PC-3 (cell line): Measurements from ENCODE around the gene GRK3. TPM values are rescaled to one million over a fixed set of nuclear protein-coding genes. Genes with fewer than 3 reads are reported as not detected.
"Not testable (repeated sequence)": the region's sequence is repeated elsewhere in the genome, so short reads cannot be mapped to it uniquely, and the experiment has no call there.

Source experiments
- ATAC-seq: fragments of 200-7000 bp; cut with Tn5 transposase; 2 replicates; pipeline ENCODE4 v1.9.1; 2020; ENCODE audit warnings: mild to moderate bottlenecking, moderate library complexity
- BruUV-seq: library from RNA; stranded (reverse); fragments of 400-500 nt; replicated peaks from 2 replicates; lab custom pipeline; 2021; lab: Mats Ljungman, UMichigan
- CTCF ChIA-PET: fragments of 300-600 bp; sonication (Branson Sonifier 250); formaldehyde crosslinking; loops from one replicate; lab custom pipeline; 2022; ENCODE audit warnings: antibody characterized with exemption; lab: Charles Lee
- POLR2A ChIA-PET: fragments of 300-600 bp; sonication (Branson Sonifier 250); formaldehyde crosslinking; loops from one replicate; lab custom pipeline; 2022; ENCODE audit warnings: antibody characterized with exemption; ENCODE audit not compliant: unreplicated experiment; lab: Charles Lee
- DNase-seq: peaks from one replicate; pipeline ENCODE4 v3.0.0-alpha.2; 2015
- H2AFZ ChIP-seq: fragments of 300-600 bp; sonication (generic); 2 replicates; pipeline ENCODE4 v1.6.0; 2016; ENCODE audit warnings: antibody characterized with exemption, low read length
- H3F3A ChIP-seq: fragments of 300-600 bp; sonication (generic); one replicate; pipeline ENCODE4 v1.6.0; 2017; ENCODE audit warnings: antibody characterized with exemption, low read length, control low read depth, mild to moderate bottlenecking; ENCODE audit not compliant: unreplicated experiment
- H3K27ac ChIP-seq: fragments of 300-600 bp; sonication (generic); 2 replicates; pipeline ENCODE4 v1.5.1; 2016; ENCODE audit warnings: mild to moderate bottlenecking, low read length
- H3K27me3 ChIP-seq: fragments of 300-600 bp; sonication (generic); 2 replicates; pipeline ENCODE4 v1.6.1; 2016; ENCODE audit warnings: low read length, mixed read lengths
- H3K36me3 ChIP-seq: fragments of 300-600 bp; sonication (generic); 2 replicates; pipeline ENCODE4 v1.6.1; 2016; ENCODE audit warnings: low read depth, mixed run types, low read length, mixed read lengths
- H3K4me1 ChIP-seq: fragments of 300-600 bp; sonication (generic); 2 replicates; pipeline ENCODE4 v1.5.1; 2016; ENCODE audit warnings: low read length; ENCODE audit not compliant: insufficient read depth
- H3K4me2 ChIP-seq: fragments of 300-600 bp; sonication (generic); 2 replicates; pipeline ENCODE4 v1.6.0; 2016; ENCODE audit warnings: low read length
- H3K4me3 ChIP-seq: fragments of 300-600 bp; sonication (generic); 2 replicates; pipeline ENCODE4 v1.5.1; 2016; ENCODE audit warnings: mild to moderate bottlenecking, low read length, mixed read lengths
- H3K79me2 ChIP-seq: fragments of 300-600 bp; sonication (generic); 2 replicates; pipeline ENCODE4 v1.6.1; 2017; ENCODE audit warnings: low read length, mixed read lengths
- H3K9ac ChIP-seq: fragments of 300-600 bp; sonication (generic); 2 replicates; pipeline ENCODE4 v1.6.0; 2016; ENCODE audit warnings: mild to moderate bottlenecking, low read length
- H3K9me2 ChIP-seq: fragments of 300-600 bp; sonication (generic); replicated peaks from 2 replicates; pipeline ENCODE4 v1.6.1; 2016; ENCODE audit warnings: mixed run types, low read length, mixed read lengths
- H3K9me3 ChIP-seq: fragments of 300-600 bp; sonication (generic); 2 replicates; pipeline ENCODE4 v1.6.1; 2016; ENCODE audit warnings: low read length, mixed read lengths
- H4K20me1 ChIP-seq: fragments of 300-600 bp; sonication (generic); 2 replicates; pipeline ENCODE4 v1.6.1; 2016; ENCODE audit warnings: low read length, mixed read lengths
- CTCF ChIP-seq: fragments of 300-600 bp; sonication (generic); conservative IDR thresholded peaks from 2 replicates; pipeline ENCODE4 v1.5.1; 2017; ENCODE audit warnings: antibody characterized with exemption, low read depth, mild to moderate bottlenecking, low read length
- EZH2 ChIP-seq: fragments of 300-600 bp; sonication (generic); IDR thresholded peaks from one replicate; pipeline ENCODE4 v1.6.1; 2017; ENCODE audit warnings: antibody characterized with exemption, mild to moderate bottlenecking, low read length; ENCODE audit not compliant: unreplicated experiment
- EZH2phosphoT487 ChIP-seq: fragments of 300-600 bp; sonication (generic); IDR thresholded peaks from 2 replicates; pipeline ENCODE4 v1.6.1; 2018; ENCODE audit warnings: mild to moderate bottlenecking, antibody characterized with exemption, low read length, borderline replicate concordance
- intact Hi-C: fragments of 100-400 bp; cut with micrococcal nuclease; formaldehyde crosslinking; loops from 2 replicates; pipeline ENCODE4 v1.9.0; 2023
- total RNA-seq: library from RNA; depleted of rRNA; stranded (reverse); fragments of >200 nt; gene quantifications from 2 replicates; pipeline ENCODE4 v1.2.3, GENCODE V29; 2014

The GRK3 gene
- total RNA-seq, 1 experiment from 2014 or later, result under 0.01 TPM

- H3K4me3 ChIP-seq, H3K9me2 ChIP-seq, H3K79me2 ChIP-seq, H3K27me3 ChIP-seq, H3F3A ChIP-seq, H3K36me3 ChIP-seq, intact Hi-C loops, H3K4me1 ChIP-seq, H2AFZ ChIP-seq, H3K27ac ChIP-seq, BruUV-seq, DNase-seq, ATAC-seq, H3K4me2 ChIP-seq, POLR2A ChIA-PET, H4K20me1 ChIP-seq, H3K9me3 ChIP-seq, H3K9ac ChIP-seq, CTCF ChIA-PET: not testable (repeated sequence)
Observed at GRCh38 chr22:25581452-25581851, 17.0 kb downstream of the GRK3 start.

GRCh38 chr22:25582946-25583345 lies 18.5 kb downstream of the GRK3 start:
- intact Hi-C loops, result no loop called here
- ChIA-PET CTCF (no interaction called here), POLR2A (no interaction called here)
- H3K27me3 ChIP-seq, result no peaks in the 10 kb centered on the region
- no peak overlapping the region for H3K27ac ChIP-seq
- H3K9me3 ChIP-seq, result no peaks in the 10 kb centered on the region
- H3K4me2 ChIP-seq, result no peak overlapping the region
- no peaks in the 10 kb centered on the region for H4K20me1 ChIP-seq
- H3K9me2 ChIP-seq, result no peaks in the 10 kb centered on the region
- no peak overlapping the region for H3K4me3 ChIP-seq
- DNase-seq, result no peak
- no peaks in the 10 kb centered on the region for H3K4me1 ChIP-seq
- TF ChIP-seq CTCF, result no peak
- TF ChIP-seq EZH2phosphoT487, result no peak
- no peak for TF ChIP-seq EZH2
- no peaks in the 10 kb centered on the region for H3K36me3 ChIP-seq
- no peak overlapping the region for H3K9ac ChIP-seq
- ATAC-seq, result no peak
- no peaks in the 10 kb centered on the region for H3K79me2 ChIP-seq
- no peaks in the 10 kb centered on the region for H3F3A ChIP-seq
- BruUV-seq, result no TSS peak
- no peak overlapping the region for H2AFZ ChIP-seq

- H3K9me3 ChIP-seq, H2AFZ ChIP-seq, H3K9me2 ChIP-seq, H3K4me1 ChIP-seq, intact Hi-C loops, H3K36me3 ChIP-seq, H3K4me3 ChIP-seq, H3K27ac ChIP-seq, H3K79me2 ChIP-seq, BruUV-seq, ATAC-seq, H3K9ac ChIP-seq, H3K4me2 ChIP-seq, CTCF ChIA-PET, H3F3A ChIP-seq, H4K20me1 ChIP-seq, POLR2A ChIA-PET, H3K27me3 ChIP-seq: not testable (repeated sequence)
- peak; percentile 19 for DNase-seq
Observed at GRCh38 chr22:25584993-25585392, 20.5 kb downstream of the GRK3 start.

- H2AFZ ChIP-seq, BruUV-seq, H3K4me1 ChIP-seq, DNase-seq, H4K20me1 ChIP-seq, H3K9me3 ChIP-seq, CTCF ChIA-PET, H3K9ac ChIP-seq, POLR2A ChIA-PET, intact Hi-C loops, H3K9me2 ChIP-seq, H3K4me3 ChIP-seq, H3K79me2 ChIP-seq, H3K4me2 ChIP-seq, ATAC-seq, H3K27me3 ChIP-seq, H3K36me3 ChIP-seq, H3F3A ChIP-seq, H3K27ac ChIP-seq: not testable (repeated sequence)
Observed at GRCh38 chr22:25589664-25590063, 25.2 kb downstream of the GRK3 start.

GRCh38 chr22:25593323-25593722 lies 28.8 kb downstream of the GRK3 start:
- H2AFZ ChIP-seq, H3K79me2 ChIP-seq, DNase-seq, H3K27me3 ChIP-seq, H3K9me3 ChIP-seq, H3K4me3 ChIP-seq, H3K36me3 ChIP-seq, BruUV-seq, H4K20me1 ChIP-seq, H3K4me2 ChIP-seq, H3K9ac ChIP-seq, ATAC-seq, H3F3A ChIP-seq, H3K27ac ChIP-seq, CTCF ChIA-PET, intact Hi-C loops, H3K4me1 ChIP-seq, H3K9me2 ChIP-seq, POLR2A ChIA-PET: not testable (repeated sequence)
